ENCODE data around the gene TRIM38.

DNA sequence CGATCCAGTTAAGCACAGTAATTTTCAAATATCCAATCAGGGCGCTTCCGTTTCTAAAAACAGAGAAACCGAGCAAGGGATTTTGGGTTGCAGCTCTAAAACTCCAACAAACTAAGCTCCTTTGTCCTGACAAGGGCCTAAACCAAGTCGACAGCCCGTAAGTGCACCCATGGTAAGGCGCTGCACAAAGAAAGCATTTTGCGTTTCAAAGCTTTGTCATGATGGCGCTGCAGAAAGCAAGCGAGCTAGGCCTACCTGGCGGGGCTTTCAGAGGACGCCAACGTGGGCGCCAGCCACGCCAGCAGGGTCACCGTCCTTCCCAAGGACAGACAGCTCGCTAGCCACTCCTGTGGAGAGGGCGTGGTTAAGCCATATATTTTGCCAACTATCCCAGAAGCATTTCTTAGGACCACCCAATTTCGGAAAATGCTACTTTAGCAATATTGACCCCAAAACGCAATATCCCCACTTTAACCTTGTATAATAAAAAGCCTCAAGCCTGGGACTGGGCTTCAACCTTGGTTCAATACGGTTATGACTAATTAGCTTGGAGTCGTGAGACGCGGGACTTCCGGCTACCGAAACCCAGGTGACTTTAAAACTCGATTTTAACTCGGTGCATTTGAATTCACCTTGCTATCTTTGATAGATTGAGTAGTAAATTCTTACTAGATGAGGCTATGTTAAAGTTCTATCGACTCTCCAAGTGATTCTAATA is 53.8 kb downstream of the TRIM38 start:
- no peak for TF ChIP-seq POLR2A (IDR thresholded peaks at IDR 0.05; ENCODE audit: low read depth, low read length)
- no peak for TF ChIP-seq POLR2AphosphoS5 (IDR thresholded peaks at IDR 0.05; ENCODE audit: low read depth, low read length)
